T-helper 1 cell treated with Interleukin-12 subunit alpha and Interleukin-12 subunit beta and Interleukin-4 antibody, amounts not matched to agents 30 ng/mL and 1 ng/mL, for 36 hours (primary cell): ENCODE results near the gene MICALL2. TPM values are rescaled to one million over a fixed set of nuclear protein-coding genes. Genes with fewer than 3 reads are reported as not detected.

Experiments
- intact Hi-C: fragments of 100-400 bp; cut with micrococcal nuclease; formaldehyde crosslinking; loops from one replicate; pipeline ENCODE4 v1.15.1; 2024
- total RNA-seq: library from RNA; stranded (reverse); gene quantifications from 2 replicates; pipeline ENCODE4 v1.2.3, GENCODE V29; 2022

The MICALL2 gene
- total RNA-seq, 1 donor from 2014 or later, result 0.88 TPM

DNA sequence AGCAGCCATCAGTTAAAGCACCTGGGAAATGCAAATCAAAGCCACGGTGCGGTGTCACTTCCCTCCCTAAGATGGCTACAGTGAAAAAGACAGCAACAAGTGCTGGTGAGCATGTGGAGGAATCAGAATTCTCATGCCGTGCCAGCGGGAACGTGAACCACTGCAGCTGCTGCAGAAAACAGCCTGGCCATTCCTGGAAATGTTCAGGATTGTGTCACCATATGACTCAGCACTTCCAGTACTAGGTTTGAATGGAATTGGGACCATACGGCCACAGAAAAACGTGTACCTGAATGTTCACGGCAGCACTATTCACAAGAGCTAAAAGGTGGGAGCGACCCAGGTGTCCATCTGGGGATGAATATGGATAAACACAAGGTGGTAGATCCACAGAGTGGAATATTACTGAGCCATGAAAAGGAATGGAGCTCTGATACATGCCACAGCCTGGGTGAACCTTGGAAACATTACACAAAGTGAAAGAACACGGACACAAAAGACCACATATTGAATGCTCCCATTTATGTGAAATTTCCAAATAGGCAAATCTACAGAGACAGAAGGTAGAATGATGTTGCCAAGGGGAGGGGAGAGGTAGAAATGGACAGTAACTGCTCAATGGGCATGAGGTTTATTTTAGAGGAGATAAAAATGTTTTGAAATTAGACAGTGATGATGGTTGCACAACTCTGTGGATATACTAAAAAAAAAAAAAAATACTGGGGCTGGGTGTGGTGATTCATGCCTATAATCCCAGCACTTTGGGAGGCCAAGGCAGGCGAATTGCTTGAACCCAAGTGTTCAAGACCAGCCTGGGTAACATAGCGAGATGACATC, 61.6 kb downstream of the MICALL2 start:
- intact Hi-C loops, result no loop called here

GRCh38 chr7:1396195-1396594, 63.1 kb downstream of the MICALL2 start:
- intact Hi-C loops, result no loop called here

GRCh38 chr7:1395211-1396070, 63.8 kb downstream of the MICALL2 start:
- intact Hi-C loops, result no loop called here

- intact Hi-C loops, result no loop called here
These were observed 64.9 kb downstream of the MICALL2 start for GRCh38 chr7:1394371-1394770.

DNA sequence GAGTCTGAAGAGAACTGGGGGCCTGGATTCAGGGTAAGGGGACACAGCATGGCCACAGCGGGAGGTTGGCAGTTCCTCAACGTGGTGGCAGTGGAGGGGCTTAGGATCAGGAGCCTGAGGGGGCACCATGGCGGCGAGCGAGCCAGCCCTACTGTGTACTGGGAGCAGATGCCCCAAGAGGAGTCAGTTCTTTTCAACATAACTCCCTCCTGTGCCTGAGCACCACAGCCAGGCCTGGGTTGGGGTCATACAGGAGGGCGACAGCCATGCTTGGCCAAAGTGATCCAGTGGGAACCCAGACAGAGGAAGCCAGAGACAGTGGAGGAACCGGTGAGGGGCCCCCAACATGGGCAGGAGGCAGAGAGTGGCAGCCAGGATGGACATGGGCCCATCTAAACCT, 65.8 kb downstream of the MICALL2 start:
- intact Hi-C loops, result no loop called here

GRCh38 chr7:1392556-1392955, 66.7 kb downstream of the MICALL2 start:
- intact Hi-C loops, result no loop called here

GRCh38 chr7:1391449-1391848, 67.8 kb downstream of the MICALL2 start:
- intact Hi-C loops, result no loop called here

DNA sequence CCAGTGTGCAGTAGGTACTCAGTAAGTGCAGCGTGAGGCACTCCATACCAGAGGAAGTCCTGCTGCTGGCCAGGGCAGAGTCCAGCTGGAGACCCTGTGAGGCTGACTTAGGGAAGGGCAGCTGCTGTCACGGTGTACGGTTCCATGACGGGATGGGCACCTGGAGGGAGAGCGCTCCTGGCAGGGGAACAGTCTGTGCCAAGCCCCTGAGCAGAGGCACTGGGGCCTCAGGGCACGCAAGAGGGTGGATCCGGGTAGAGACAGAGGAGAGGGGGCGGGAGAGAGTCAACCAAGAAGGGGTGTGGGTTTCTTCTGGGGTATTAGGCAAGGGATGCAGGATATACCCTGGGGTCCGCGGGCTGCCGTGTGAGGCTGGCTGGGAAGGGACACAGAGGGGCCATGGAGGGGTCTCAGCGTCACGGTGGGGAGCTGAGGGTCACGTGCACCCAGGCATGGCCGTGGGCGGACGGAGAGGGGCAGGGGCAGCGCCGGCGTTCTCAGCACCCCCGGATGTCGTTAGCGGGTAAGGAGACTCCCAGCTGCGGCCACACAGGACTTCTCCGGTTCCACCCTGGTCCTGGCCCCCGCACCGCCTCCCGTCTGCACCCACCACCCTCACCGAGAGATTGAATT, 70.5 kb downstream of the MICALL2 start:
- intact Hi-C loops, result no loop called here

DNA sequence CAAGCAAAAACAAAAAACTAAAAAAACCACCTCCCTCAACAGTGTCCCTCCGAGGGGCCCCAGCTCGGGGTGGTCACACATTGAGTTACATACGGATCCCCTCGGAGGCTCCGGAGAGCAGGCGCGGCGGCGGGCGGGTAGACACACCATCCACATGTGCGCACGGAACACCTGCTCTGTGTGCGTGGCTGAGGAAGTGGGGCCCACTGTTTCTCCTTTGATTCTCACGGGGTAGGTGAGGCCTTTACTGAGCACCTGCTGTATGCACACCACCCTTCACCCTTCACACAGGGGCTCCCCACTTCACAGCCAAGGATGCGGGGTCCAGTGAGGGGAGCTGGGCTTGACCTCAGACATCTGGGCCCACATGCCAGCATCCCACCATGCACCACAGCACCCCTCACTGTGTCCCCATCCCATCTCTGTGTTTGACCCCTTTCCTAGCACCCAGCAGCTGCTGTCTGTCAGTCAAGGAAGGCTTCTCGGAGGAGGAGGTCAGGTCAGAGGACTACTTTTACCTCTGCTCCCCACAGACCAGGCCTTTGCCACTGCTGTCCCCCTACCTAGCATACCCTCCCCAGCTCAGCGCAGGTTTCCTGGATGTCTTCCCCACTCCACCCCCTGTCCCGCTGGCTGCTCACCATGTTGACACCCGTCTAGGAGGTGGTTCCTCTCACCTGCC, 71.1 kb downstream of the MICALL2 start:
- intact Hi-C loops, result no loop called here

GRCh38 chr7:1387261-1387660, 72.0 kb downstream of the MICALL2 start:
- intact Hi-C loops, result no loop called here

GRCh38 chr7:1386623-1387220, 72.5 kb downstream of the MICALL2 start:
- intact Hi-C loops, result no loop called here

DNA sequence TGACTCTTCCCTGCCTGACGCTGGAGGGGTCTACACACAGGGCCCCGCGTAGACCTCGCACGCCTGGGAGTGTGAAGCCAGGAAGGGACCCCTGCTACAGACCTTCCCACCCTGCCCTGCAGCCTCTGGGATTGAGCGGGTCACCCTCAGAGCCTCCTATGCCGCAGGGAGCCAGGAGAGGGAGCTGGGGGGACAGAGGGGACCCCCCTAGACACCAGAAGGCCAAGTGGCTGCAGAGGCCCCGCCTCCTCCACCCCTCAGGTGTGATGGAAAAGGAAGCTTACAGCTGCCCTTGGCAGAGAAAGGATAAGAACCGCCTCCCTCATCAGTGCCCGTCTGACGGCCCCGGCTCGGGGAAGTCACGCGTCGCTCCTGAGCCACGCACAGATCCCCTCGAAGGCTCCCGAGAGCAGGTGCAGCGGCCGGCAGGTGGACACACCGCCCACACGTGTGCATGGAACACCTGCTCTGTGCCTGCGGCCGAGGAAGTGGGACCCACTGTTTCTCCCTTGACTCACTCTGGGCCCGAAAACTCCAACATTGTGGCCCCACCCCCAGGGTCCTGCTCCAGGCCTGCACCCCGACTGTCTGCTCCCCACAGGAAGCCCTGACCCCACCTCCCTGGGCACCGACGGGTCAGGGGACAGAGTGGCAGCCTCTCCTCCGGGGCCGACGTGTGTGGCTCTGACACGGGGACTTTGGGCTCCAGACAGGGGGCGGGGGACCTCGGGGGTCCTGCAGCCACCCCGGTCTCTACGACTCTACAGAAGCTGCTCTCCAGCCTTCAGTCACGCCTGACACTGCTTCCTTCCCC, 73.3 kb downstream of the MICALL2 start:
- intact Hi-C loops, result no loop called here

DNA sequence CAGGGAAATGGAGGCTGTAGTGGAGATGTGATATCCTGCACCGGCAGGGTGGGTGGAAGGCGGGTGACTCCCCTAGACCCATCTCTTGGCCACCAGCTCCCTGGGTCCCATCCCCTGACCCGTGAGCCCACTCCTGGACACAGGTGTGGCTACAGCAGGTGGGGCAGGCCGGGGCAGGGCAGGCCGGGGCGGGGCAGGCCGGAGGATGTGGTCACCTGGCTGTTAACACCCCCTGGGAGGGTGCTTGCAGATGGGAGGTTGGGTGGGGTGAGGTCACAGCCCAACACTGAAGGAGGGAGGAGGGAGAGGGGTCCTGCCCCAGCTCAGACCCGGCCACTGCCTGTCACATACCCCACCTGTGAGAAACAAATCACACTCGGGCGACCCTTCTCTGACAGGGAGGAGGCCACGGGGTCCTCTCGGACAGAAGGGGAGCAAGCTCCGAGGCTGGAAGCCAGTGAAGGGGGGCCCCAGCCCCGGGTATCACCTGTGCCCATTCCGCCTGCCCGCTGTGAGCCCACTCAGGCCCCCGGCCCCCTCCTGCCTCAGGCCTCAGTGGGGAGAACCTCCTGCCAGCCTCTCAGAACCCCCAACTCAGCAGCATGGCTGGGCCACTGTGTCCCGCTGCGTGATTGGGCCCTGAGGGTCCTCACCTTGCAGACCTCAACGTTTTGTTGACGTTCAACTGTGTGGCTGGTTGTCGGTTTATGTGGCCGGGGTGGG, 74.0 kb downstream of the MICALL2 start:
- intact Hi-C loops, result no loop called here

Other genes starting within 250 kb of the MICALL2 start
- not detected in 2 replicates for gene UNCX, start 226.6 kb downstream of the MICALL2 start, total RNA-seq
- 80.9 and 90.5 TPM in 2 replicates for gene INTS1, start 44.9 kb upstream of the MICALL2 start, total RNA-seq
- 29.2 and 31.6 TPM in 2 replicates for gene MAFK, start 71.2 kb upstream of the MICALL2 start, total RNA-seq
- gene TMEM184A, start 96.7 kb upstream of the MICALL2 start, total RNA-seq, result not detected in 2 replicates
- 29.3 and 33.7 TPM in 2 replicates for gene PSMG3, start 110.6 kb upstream of the MICALL2 start, total RNA-seq
- gene ELFN1, start 210.8 kb upstream of the MICALL2 start, total RNA-seq, result 0.10 and 0.17 TPM in 2 replicates